Non-pigmented ciliary epithelial cell (primary cell): ENCODE measurements around the gene FHIT.

Source experiments
- DNase-seq: peaks from one replicate; pipeline ENCODE4 v3.0.0-alpha.2; 2010; ENCODE audit warnings: low read depth

Gene FHIT

DNA sequence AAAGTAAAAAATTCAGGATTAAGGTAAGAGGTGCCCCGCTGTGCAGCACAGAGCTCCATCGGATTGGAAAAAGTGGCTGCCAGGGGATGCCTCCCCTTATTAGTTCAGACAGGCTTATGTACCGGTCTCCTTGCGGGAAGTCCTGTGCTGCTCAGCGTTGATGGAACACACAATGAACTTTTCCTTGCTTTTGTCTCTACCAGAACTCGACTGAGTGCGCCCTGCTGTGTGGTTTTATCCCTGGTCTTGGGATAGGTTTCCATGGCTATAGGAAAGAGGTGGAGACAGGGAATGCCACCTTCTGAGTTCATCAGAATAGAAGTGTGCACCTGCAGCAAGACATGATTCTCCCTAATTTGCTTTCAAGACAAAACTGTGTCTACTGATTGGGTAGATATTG lies 1455.5 kb downstream of the FHIT start:
- DNase-seq, result no peak

DNA sequence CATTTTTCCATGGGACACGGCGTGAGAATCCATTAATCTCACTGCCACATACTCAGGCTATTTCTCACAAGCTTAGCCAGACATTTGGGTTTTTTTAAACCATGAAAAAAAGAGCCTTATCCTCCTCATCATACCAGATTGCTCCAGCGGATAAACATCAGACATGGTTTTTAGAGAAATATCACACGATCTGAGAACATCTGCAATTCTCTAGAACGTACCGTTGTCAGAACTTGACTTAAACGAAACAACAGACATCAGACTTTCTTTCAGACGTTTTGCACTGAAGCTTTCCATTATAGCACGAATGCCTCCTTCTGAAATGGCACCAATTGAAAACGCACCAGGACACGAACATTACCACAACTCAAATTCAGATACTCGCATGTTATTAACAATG lies 1457.3 kb downstream of the FHIT start:
- no peak for DNase-seq

DNA sequence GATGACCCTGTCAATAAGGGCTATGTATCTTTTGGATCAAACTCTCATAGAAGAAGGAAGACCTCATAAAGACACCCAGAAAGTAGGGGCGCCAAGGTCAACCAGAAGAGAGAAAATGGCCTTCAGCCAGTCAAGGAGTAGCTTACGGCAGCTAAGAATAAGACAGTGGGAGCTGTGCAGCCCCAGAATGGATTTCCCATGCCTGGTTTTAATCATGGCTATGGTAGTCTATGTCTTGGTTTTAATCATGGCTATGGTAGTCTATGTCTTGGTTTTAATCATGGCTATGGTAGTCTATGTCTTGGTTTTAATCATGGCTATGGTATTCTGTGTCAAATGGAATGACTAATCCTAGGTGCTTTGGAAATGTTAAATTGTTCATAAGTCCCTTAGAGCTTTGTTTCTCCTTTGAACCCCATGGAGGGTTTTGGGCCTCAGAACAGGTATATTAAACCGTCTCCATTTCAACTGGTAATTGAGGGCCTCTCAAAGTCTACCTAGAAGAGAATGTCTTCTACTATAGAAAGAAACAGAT lies 1459.4 kb downstream of the FHIT start:
- no peak for DNase-seq

DNA sequence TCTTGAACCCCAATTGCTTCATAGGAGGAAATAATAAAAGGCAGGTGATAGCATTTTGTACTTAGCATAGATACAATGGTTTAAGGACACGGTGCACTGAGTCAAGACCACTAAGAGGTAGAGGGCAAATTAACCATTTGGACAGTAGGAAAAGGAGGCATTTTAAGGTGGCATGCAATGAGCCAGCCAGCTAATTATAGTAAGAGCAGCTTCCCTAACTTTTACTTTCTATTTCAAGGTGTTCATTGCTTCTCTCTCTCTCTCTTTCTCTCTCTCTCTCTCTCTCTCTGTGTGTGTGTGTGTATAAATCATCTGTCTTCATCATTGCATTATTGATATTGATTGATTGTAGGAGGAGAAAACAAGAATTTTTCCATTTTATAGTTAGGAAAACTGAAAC lies 1461.0 kb downstream of the FHIT start:
- DNase-seq, result no peak

DNA sequence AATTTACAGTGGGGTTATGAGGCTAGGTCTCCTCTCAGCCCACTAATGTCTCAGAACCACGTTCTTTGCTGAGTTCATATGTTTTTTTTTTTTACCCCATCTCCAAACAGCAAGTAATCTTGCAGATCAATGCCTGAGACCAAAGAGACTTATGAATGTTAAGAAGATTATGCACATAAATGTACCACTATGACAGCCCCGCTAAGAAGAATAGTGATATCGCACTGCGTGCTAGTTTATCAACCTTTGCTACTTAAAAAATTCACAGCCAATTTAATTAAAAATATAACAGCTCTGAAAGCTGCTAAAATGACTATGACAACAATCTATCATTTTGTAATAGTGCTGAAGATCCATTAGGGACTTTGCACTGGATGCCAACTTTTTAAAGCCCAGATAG lies 1462.5 kb downstream of the FHIT start:
- DNase-seq, result no peak

DNA sequence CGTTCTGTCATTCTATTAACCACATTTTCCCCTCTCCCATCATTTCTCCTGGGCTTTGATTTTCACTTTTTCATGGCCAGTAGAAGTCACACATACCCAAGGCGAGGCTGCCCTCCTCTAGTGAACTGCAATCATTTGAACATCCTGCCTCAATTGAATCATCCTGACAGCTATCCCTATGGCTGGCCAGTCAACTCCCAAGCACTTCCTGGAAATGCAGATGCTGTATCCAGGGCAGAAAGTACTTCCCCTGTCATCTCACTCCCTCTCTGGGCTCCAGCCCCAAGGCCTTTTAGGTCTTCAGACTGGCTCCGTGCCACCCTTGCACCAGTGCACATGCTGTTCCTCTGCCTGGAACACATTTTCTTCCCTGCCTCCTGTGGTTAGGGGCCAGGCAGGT lies 1463.1 kb downstream of the FHIT start:
- DNase-seq, result no peak

DNA sequence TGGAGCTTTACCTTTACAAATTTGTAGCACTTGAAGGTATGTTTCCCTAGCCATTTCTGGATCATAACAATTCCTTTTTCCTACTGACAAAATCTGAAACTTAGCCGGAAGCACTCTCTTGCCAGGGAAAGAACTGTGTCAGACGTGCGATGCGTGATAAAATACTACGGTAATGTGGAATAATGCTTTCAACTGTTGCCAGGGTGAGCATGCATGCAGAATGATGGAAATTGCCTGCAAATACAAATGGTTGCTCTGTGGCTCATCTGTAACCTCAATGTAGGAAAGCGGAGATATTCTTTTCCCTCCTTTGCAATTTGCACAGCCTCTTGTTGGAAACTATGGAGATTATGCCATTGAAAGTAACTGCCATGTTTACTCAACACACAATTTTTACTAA lies 1464.9 kb downstream of the FHIT start:
- DNase-seq, result no peak

DNA sequence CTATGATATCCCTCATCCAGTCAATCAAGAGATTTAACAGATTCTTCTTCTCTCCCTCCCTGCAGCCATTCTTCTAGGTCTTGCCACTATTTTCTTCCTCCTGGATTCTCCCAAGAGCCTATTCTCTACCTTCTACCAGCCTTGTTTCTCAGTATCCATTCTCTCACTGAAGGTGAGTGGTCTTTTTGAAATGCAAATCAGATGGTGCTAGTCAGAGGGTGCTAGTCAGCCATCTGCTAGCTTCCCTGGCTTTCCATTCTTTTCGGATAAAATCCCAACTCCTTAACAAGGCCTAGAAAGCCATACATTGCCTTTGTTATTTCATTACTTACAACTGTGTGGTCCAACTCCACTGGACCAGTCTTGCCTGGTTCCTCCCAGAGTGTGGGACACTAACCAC lies 1467.1 kb downstream of the FHIT start:
- DNase-seq, result no peak

DNA sequence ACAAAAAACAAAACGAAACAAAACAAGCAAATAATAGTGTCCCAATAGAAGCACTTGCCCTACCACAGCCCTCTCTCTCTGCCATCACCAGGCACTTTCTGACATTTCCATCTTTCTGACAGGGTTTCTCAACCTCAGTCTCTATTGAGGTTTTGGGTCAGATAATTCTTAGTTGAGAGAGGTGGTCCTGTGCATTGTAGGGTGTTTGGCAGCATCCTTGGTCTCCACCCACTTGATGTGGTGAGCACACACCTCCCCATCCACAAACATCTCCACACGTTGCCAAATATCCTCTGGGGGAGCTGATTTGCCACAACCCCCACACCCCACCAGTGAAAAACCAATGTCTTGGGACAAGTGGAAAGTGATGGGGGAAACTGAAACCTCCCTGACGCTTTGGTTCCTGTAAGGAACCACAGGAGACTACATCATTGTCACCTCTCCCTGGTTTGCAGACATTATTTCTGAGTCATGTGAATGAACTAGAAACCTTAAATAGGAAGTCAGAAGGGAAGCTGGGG lies 1467.7 kb downstream of the FHIT start:
- DNase-seq, result no peak

DNA sequence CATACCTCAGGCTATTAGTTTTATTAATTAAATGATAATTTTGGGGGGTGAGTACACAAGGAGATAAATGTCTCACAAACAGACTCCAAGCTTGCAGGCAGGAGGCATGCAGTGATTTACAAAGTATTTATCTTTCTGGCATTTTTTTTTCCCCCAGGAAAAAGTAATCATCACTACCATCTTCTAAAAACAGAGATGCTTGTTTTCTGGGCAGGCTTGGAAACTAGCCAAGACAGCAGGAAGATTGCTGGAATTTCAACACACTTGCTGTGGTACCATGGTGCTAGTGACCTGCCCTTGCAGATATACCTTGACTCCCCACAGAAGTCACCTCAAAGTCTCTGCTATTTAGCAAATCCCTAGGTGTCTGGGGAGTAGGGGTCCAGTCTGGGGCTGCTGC lies 1468.6 kb downstream of the FHIT start:
- DNase-seq, result no peak

DNA sequence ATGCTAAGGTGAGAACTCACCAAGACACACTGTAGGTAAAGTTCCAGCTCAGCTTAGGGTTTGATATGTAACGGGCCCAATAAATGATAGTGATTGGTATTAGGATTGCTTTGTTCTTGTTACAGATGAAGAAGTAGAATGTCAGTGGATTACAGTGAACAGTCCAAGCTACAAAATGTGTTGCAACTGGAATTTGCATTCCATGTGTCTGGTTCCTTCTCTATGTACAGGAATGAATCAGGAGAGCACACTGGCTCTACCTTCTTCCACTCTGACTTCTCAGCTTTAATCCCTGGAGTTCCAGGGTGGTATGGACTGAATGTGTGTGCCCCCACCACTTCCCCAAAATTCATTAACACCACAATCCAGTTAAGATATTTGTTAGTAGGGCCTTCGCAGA lies 1471.0 kb downstream of the FHIT start:
- no peak for DNase-seq

DNA sequence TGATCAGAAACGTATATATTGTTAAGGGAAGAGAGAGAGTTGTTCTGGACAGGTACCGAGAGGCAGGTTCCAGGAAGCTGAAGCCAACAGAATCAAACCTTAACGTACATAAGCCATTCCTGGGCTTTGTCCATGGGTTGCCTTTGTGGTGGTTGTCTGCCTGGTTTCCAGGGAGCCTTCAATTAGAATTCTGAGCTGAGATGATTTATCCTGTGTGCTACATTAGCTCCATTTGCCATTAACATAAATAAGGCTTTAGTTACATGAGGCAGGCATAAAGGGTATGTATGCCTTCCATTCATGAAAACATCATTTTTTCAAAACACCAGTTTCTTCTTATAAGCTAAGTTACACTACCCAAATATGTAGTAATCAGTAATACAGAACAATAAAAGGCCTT lies 1472.0 kb downstream of the FHIT start:
- DNase-seq, result no peak

DNA sequence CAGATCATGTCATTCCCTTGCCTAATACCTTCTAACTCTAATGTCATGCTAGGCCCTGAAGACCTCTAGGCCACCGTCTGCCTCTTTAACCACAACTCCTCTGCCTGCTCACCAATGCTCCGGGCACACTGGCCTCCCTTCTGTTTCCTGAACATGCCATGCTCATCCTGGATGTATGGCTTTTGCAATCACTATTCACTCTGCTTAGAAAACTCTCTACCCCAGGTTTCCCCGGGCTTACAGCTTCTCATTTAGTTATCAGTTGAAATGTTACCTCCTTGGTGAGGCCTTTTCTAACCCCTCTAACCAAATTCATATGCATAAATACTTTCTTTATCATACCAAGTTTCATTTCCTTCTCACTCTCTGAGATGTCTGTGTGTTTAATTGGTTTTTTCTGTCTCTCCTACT lies 1473.6 kb downstream of the FHIT start:
- no peak for DNase-seq

DNA sequence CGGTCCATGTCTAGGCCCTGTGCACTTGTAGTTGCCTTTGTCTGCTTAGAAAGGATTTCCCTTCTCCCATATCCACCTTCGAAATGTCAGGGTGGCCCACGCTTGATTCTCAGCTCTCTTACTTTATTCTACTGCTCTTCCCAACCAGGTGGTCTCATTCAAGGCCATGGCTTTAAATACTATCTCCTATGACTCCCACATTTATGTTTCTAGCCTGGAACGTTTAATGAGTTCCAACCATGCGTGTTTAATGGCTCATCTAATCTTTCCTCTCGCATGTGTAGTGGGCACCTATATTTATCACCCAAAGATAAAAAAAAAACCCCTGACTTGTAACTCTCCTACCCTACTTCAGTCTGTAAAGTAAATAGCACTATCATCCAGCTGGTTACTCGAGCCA lies 1474.2 kb downstream of the FHIT start:
- DNase-seq, result no peak

DNA sequence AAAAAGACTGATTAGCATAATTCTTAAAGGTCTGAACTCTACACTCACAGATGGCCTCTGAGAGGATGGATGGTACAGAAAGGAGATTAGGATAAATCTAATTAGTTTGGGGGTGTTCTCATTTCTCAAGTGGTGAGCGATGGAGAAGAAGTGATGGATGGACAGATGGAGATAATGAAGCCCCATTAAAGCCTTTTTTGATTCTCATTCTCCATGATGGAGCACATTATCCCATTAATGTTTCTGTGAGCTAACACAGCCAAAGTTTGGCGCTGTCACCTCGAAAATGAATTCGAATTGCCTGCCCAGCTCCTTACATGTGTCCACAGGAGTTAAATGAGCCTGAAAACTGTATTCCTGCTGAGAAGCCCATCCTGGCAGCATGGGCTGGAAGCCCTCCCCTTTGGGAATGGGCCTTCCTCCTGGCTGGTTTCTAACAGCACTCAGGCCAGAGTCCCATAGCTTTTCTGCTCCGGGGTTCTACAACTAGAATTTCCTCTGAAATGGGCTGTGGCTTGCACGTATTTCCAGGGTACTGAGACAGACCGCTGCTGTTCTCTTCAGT lies 1475.4 kb downstream of the FHIT start:
- no peak for DNase-seq

DNA sequence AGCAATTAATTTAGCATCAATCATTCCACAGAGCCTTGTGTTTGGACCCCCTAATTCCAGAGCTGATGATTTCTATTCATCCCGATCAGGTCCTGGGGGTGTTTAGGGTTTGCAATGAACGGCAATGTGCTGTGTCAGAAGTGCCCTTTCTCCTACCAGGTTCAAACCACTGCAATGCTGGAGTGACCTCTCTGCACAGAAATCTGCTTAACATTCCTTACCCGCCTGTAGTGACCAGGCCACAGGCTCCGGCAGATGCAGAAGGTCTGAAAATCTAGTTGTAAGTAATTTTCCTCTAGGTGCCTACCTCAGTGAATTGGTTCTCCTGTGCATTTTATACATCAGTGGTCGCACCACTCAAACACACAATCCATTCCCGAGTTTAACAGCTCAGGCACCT lies 1476.1 kb downstream of the FHIT start:
- DNase-seq, result no peak

DNA sequence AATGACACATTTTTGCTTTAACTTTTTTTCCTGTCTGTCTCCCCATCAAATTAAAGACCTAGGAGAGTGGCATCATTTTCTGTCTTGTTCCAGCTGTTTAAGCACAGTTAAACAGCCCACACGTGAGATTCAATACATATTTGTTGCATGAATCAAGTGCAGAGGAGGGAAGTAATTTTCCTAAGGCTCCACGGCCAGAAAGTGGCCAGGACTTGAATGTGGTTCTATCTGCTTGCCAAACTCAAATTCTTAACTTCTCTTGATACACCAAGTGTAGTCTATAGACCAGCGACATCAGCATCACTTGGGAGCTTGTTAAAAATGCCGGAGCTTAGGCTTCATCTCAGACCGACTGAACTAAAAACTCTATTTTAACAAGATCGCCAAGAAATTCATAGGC lies 1476.6 kb downstream of the FHIT start:
- DNase-seq, result peak; percentile 66

DNA sequence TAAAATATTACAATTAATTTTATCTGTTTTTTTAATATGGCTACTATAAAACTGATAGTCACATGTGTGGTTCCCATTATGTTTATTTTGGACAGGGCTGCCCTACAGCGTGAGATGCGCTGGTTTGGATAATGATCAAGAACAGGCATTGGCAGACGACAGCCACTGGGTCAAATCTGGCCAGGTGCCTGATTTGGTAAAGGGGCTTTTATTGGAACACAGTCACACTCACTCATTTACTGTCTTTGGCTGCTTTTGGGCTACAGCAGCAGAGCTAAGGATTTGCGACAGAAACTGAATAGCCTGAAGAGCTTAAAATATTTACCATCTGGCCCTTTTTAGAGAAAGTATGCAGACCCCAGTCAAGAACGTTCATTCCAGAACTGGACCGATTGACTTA lies 1477.3 kb downstream of the FHIT start:
- no peak for DNase-seq

DNA sequence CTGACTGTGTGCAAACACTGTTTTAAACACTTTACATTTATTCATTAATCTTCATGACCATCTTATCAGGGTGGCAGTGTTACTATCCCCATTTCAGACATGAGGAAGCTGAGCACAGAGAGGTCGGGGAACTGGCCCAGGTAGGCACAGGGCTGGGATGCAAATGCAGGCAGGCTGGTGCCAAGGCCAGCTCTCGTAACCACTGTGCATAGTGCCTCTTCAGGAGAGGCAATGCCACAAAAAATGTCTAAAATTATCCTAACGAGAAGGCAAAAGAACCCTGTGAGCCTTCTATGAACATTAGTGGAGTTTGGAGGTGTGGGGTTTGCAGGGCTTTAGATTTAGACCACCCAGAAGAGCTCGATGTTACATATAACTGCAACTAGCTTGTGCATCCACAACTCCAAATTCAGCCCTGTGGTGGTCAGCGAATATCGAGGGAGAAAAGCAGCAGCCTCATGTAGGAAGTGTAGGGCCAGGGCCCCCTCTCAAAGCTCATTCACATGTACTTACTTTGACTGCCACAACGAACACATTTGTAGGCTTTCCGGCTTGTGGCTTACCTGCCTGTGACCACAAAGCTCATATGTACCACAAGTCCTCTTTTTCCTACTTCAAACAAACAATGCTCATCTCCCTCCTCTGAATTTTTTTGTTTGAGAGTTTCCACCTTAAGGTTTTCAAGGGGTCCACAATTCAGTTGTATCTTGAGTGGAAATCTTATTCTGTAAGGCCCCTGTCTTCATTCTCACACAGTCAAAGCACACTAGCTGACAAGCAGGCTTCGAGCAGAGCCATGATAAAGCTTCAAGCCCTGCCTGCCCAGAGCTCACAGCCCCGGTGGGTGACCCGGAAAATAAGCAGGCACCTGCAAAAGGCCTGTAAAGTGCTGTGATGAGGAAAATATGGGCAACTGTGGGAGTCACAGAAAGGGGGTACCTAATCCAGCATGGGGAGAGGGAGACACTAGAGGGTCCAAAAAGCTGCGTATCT lies 1478.5 kb downstream of the FHIT start:
- DNase-seq, result no peak

DNA sequence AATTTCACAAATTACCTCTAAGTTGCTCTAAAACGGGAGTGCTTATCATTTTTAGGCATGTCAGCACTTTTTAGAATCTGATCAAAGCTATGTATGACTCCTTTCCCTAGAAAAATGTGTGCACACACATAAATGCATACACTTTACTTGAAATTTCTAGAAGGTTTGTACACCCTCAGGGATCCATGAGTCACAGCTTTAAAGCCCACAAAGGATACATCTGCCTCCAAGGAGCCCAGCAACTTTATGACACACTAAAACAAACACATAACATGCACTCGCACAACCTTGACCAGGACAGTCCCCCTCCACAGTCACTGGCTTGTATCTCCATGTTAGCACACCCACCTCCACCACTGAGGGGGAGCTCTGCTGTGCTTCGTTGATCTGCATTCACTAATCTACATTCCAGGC lies 1479.5 kb downstream of the FHIT start:
- peak; percentile 66 for DNase-seq

DNA sequence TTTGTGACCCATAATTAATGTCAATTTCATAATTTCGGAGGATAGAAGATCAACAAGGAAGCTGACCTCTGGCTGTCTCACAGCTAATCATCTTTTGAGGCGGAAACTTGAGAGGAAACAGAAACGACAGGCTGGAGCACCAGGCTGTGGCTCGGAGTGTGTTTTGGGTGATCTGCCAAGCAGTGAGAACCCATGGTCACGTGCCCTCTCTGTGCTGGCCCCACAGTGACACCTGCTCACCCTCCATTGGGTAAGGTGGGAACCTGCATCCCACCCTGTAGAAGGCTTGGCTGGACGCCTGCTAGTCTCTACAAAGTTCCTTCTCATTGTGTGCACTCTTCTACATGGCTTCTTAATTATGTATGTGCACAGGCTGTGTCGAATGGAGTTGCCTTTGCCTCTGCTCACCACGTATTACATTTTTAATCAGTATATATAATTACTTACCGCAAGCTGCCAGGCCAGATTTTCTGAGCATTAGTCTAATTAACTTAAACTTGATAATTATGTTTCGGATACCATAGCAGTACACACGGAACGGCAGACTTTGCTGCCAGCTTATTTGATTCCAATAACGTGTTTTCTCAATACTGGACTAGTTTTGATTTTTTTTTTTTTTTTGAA lies 1482.0 kb downstream of the FHIT start:
- DNase-seq, result no peak

DNA sequence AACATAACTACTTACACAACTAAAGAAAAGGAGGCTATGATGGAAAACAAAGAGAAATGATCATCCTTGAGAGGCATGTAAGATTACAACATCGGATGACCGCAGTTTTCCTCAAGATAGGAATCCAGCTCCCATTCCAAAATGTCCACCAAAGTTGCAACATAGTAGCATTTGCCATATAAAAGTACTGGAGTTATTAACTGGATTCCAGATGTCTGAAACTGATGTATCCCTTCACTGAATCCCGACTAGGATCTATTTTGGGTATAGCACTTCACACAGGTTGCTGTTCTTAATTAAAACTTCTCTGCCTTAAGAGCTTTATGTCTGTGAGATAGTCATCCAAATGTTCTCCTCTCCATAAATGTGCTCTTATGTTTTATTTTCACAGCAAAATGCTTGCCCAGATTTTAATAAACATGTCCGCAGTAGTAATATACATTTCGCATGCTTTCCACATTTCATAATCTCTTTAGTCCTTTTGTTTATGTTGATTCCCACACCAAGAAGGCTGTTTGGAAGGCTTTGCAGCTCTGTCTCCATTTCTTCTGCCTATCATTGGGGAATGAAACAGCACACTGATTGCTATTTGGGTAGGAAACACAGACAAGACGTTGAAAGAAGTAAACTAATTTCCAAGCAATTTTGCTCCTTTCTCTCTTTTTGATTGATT lies 1484.9 kb downstream of the FHIT start:
- no peak for DNase-seq
